Mesodermal cell (in vitro differentiated cells): ENCODE measurements around the gene ZNF230. TPM values are rescaled to one million over a fixed set of nuclear protein-coding genes. Genes with fewer than 3 reads are reported as not detected.
A peak's percentile ranks its signal among the peaks of the same experiment; 100 is the strongest.

Source experiments
- H3K27ac ChIP-seq: 2 replicates; pipeline ENCODE4 v1.7.0; 2013; ENCODE audit warnings: mild to moderate bottlenecking, low read depth, low read length, moderate library complexity; ENCODE audit not compliant: severe bottlenecking
- H3K36me3 ChIP-seq: 2 replicates; pipeline ENCODE4 v1.7.1; 2013; ENCODE audit warnings: mild to moderate bottlenecking, low read length, moderate library complexity; ENCODE audit not compliant: control insufficient read depth, insufficient read depth
- H3K4me1 ChIP-seq: one replicate; pipeline ENCODE4 v1.7.1; 2013; ENCODE audit warnings: mild to moderate bottlenecking, low read length; ENCODE audit not compliant: insufficient read depth, control insufficient read depth, poor library complexity, severe bottlenecking
- H3K4me3 ChIP-seq: 2 replicates; pipeline ENCODE4 v1.7.0; 2013; ENCODE audit warnings: low read length, control low read depth, mild to moderate bottlenecking; ENCODE audit not compliant: insufficient read depth, poor library complexity, severe bottlenecking; ENCODE audit errors: extremely low read depth
- H3K9me3 ChIP-seq: 2 replicates; pipeline ENCODE4 v1.7.1; 2013; ENCODE audit warnings: mild to moderate bottlenecking, low read length, moderate library complexity; ENCODE audit not compliant: control insufficient read depth
- WGBS, 2 experiments: methylation state at CpG; one replicate each; pipeline ENCODE4 v1.1.5; 2013; ENCODE audit warnings: missing lambda C conversion rate in 2 of 2; ENCODE audit not compliant: insufficient coverage in 2 of 2; 5-methylcytosine and 5-hydroxymethylcytosine counted together
- polyA plus RNA-seq, 2 experiments: library from polyadenylated mRNA; stranded (reverse); fragments of 50-300 nt; gene quantifications; one replicate each; pipeline ENCODE4 v1.2.3, GENCODE V29; 2013

ZNF230 gene
- 2.7 TPM for polyA plus RNA-seq (2013, experiment 1 of 2)
- polyA plus RNA-seq (2013, experiment 2 of 2) = 2.9 TPM

DNA sequence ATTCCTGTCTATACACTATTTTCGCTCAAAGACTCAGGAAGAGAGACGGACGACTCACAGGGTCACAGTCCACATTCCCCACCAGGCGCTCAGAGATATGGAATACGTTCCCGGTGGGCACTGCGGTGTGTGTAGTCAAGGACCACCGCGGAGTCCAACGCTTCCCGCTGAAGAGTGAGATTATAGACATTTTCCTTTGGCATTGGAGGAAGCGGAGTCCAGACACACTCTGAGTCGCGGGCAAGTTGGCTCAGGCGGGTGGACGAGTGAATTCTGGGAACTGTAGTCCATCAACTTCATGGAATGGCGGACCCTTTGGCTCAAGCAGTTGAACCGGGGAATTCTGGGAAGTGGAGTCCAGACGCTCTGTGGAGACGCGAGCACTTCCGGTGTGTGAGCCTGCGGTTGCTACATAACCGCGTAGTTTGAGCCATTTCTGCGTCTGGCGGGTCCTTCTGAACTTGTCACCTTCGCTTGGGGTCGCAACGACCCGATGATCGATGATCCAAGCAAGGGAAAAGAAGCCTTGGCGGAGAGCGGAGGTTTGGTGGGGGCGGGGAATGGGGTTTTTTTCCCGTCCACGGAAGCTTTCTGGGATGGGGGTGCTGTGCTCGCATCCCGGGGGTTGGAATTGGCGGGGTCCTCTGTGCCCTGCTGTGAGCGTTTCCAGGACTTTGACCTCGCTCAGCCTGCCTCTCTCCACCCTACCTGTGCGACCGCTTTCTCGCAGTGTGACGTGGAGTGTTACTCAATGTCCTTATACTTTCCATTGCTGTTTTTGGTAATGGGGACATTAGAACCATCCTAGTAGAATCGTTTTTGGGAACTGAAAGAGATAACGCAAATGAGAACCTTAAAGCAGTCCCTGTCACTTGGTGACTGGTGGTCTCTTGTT, at the start of gene ZNF230:
Gene ZNF230 (plus strand): TSS at position 392 of the 895 bp plus-strand sequence. CDS start 4,122 bp downstream, outside the sequence.
- WGBS, 2 experiments = 0 to 4% methylated on average over 31 to 35 of the region's 48 CpGs
- Histone ChIP-seq H3K27ac (peak within 1 kb of the TSS; percentile 51), H3K4me1 (peaks cover 2% of the 10 kb centered on the region), H3K36me3 (peaks cover 13% of the 10 kb centered on the region), H3K9me3 (no peaks in the 10 kb centered on the region), H3K4me3 (peak within 1 kb of the TSS; percentile 80)

DNA sequence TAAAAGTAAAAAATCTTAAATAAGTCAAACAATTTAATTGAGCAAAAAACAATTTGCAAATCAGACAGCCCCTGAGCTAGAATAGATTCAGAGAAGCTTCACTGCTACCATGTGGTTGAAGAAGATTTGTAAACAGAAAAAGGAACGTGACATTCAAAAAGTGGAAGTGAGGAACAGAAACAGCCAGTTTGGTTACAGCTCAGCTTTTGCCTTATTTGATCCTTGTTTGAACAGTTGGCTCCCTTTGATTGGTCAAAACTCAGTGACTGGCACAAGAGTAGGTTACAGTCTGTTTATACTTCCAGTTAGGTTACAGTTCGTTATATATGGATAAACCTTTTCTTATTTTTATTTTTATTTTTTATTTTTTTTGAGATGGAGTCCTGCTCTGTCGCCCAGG, 45.9 kb upstream of the ZNF230 start:
- no peaks in the 10 kb centered on the region for H3K4me1 ChIP-seq
- H3K27ac ChIP-seq = no peak overlapping the region
- H3K9me3 ChIP-seq = peaks cover 27% of the 10 kb centered on the region
- 92 to 100% methylated on average over 1 of the region's 3 CpGs for WGBS, 2 experiments
- H3K4me3 ChIP-seq = no peak overlapping the region
- peaks cover 10% of the 10 kb centered on the region for H3K36me3 ChIP-seq

DNA sequence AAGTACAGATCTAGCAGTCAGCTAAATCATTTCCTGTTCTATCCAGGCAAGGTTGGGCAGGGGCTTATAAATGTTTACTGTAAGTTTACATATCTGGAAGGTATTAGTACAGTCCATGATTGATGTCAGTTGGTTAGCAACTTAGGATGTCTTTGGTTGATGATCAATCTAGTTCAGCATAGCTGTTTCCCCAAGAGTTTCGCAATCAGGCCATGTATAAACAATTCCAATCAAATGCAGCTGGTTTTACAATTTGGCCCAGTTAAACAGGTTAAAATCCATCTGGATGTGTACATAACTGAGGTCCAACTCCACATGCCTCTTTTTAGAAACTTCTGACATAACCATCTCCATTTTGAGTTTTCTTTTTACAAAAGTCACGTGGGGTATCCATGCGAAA, 44.9 kb upstream of the ZNF230 start:
- 84 to 100% methylated on average over 3 of the region's 3 CpGs for WGBS, 2 experiments

DNA sequence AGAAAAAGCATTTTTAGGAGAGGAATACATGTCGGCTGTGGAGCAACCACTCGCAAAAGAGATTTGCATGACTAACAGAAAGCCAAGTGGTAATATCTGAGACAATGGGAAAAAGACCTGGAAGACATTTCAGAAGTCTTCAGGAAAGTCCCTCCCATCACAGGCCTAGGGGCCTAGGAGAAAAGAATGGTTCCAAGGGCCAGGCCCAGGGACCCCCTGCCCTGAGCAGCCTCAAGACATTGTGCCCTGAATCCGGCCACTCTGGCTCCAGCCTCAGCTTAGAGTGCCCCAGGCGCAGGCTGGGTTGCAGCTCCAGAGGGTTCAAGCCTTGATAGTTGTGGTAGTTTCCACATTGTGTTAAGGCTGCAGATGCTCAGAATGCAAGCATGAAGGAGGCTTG, 42.3 kb upstream of the ZNF230 start:
- H3K9me3 ChIP-seq = peaks cover 54% of the 10 kb centered on the region
- H3K4me1 ChIP-seq = no peaks in the 10 kb centered on the region
- no peak overlapping the region for H3K4me3 ChIP-seq
- no peak overlapping the region for H3K27ac ChIP-seq
- 71 to 72% methylated on average over 4 of the region's 4 CpGs for WGBS, 2 experiments
- peaks cover 25% of the 10 kb centered on the region for H3K36me3 ChIP-seq

More for the DNA sequence above, 44.9 kb upstream of the ZNF230 start:
- Histone ChIP-seq H3K4me3 (no peak overlapping the region), H3K4me1 (no peaks in the 10 kb centered on the region), H3K36me3 (peaks cover 13% of the 10 kb centered on the region), H3K9me3 (peaks cover 35% of the 10 kb centered on the region), H3K27ac (no peak overlapping the region)

DNA sequence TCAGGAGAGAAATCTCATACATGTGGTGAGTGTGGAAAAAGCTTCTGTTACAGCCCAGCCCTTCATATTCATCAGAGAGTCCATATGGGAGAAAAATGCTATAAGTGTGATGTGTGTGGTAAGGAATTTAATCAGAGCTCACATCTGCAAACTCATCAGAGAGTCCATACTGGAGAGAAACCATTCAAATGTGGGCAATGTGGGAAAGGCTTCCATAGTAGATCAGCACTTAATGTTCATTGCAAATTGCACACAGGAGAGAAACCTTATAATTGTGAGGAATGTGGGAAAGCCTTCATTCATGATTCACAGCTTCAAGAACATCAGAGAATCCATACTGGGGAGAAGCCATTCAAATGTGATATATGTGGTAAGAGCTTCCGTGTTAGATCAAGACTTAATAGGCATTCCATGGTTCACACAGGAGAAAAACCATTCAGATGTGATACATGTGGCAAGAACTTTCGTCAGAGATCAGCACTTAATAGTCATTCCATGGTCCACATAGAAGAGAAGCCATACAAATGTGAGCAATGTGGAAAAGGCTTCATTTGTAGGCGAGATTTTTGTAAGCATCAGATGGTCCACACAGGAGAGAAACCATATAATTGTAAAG, 36.6 kb upstream of the ZNF230 start:
- WGBS, 2 experiments = 93 to 100% methylated on average over 2 to 3 of the region's 3 CpGs
- H3K9me3 ChIP-seq = peaks cover 80% of the 10 kb centered on the region
- H3K36me3 ChIP-seq = peaks cover 78% of the 10 kb centered on the region

DNA sequence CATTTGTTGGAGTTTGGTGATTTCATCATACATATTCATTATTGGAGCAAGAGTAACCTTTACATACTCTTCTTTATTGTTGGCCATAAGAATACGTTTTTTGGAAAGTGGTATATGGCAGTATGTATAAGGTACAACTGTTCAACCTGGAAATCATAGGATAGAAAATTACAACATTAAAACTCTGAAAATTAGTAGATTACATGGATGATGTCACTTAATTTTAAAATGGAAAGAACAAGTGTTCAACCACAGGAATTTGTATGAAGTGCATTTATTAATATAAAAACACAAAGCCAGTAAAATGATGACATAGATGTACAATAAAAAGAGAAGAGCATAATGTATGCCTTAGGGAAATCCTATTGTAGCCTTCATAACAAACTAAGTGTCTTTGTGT, 26.0 kb upstream of the ZNF230 start:
- WGBS, 2 experiments = no CpG with 5 or more reads among the region's 1 CpG
- H3K4me1 ChIP-seq = no peaks in the 10 kb centered on the region
- no peaks in the 10 kb centered on the region for H3K36me3 ChIP-seq
- H3K27ac ChIP-seq = no peak overlapping the region
- peaks cover 28% of the 10 kb centered on the region for H3K9me3 ChIP-seq
- no peak overlapping the region for H3K4me3 ChIP-seq

More for the DNA sequence above, 36.6 kb upstream of the ZNF230 start:
- no peaks in the 10 kb centered on the region for H3K4me1 ChIP-seq
- H3K27ac ChIP-seq = no peak overlapping the region
- H3K4me3 ChIP-seq = no peak overlapping the region

DNA sequence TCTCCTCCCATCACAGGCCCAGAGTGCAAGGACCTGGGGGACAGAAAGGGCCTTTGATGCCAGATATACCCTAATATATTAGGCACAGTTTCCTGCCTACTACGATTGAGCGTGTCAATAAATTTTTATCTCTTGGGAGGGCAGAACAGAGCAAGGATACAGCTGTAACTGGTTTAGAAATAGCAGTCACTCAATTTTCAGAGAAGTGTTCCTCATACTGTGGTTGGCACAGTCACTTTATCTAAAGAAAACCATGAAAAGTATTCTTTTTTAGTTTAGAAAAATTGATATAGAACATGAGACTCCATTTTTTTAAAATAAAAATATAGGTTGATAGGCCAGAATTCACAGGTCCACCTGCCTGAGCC, 19.2 kb upstream of the ZNF230 start:
- Histone ChIP-seq H3K4me3 (peak overlapping the region; percentile 59), H3K36me3 (no peaks in the 10 kb centered on the region), H3K27ac (no peak overlapping the region), H3K4me1 (no peaks in the 10 kb centered on the region), H3K9me3 (no peaks in the 10 kb centered on the region)
- 86 to 100% methylated on average over 2 of the region's 2 CpGs for WGBS, 2 experiments

DNA sequence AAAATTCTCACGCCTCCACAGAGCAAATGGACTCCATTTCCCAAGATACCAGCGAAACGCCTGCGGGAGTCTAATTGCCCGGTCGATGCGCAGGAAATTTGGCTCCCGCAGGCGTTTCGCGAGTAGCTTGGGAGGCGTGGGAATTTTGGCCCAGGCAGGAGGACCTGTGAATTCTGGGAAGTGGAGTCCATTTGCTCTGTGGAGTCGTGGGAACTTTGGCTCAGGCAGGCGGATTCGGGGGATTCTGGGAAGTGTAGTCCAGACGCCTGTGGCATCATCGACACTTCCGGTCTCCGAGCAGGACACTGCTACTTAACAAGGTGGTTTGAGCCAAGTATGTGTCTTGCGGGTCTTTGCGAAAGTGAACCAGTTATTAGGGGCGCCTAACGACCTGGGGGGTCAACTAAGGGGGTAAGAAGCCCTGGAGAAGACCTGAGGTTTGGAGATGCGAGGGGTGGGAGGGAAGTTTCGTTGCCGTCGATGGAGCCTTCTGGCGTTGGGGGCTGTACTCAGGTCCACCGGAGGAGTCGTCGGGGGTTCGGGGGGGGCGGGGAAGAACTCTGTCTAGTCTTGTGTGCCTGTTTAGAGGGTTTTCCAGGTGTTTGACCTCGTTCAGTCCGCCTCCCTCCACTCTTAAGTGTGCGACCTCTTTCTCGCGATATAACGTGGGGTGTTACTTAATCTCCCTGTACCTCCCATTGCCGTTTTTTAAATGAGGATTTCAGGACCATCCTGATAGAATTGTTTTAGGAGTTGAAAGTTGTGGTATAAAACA, 18.7 kb upstream of the ZNF230 start, which contains the start of gene ZNF155:
Gene ZNF155 (plus strand): TSS at position 277 of the 775 bp plus-strand sequence. CDS start 4,356 bp downstream, outside the sequence.
- Histone ChIP-seq H3K27ac (no peak within 1 kb of the TSS), H3K9me3 (no peaks in the 10 kb centered on the region), H3K4me1 (no peaks in the 10 kb centered on the region), H3K4me3 (peak within 1 kb of the TSS; percentile 59), H3K36me3 (peaks cover 3% of the 10 kb centered on the region)
- WGBS, 2 experiments = 0% methylated on average over 24 to 25 of the region's 40 CpGs

DNA sequence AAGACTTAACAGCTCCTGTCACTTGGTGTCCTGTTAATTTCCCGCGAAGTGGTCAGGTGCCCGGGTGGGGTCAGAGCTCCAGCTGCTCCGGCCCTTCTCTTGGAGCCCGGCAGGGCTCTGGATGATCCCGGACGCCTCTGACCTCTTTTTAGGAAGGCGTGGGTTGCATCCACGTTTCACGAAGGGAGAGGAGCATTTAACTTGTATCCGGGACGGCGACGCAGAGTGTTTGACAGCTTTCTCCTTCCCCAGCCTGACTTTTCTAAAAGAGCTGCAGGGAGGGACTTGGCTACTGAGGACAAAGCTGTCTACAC, 18.1 kb upstream of the ZNF230 start:
- 16 to 18% methylated on average over 9 of the region's 14 CpGs for WGBS, 2 experiments
- Histone ChIP-seq H3K4me3 (peak overlapping the region; percentile 59), H3K27ac (no peak overlapping the region)

DNA sequence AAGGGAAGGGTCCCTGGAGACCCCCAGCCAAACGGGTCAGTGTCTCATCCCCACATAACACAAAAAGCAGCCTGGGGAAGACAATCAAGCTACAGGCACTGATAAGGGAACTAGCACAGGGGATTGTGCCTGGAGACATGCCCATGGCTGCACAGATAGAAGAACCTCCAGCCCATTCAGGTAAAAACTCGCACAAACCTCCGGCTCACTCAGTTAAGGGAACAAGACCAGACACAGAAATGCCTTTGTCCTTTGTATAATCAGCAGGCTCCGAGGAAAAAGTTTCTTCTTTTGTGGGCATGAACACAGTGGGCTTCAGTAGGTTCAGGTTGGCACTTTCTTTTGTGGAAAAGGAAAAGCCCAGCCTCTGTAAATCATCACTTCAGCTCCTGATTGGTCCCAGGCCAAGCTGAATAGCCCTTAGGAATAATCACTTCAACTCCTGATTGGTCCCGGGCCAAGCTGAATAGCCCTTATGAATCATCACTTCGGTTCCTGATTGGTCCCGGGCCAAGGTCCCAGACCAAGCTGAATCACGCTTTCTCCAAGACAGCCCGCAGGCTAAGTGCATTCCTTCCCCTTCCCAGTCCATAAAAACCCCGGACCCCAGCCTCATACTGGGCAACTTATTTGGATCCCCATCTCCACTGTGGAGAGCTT, 5.0 kb upstream of the ZNF230 start:
- 82 to 95% methylated on average over 7 to 9 of the region's 10 CpGs for WGBS, 2 experiments
- no peaks in the 10 kb centered on the region for H3K9me3 ChIP-seq
- H3K27ac ChIP-seq = no peak overlapping the region
- H3K4me3 ChIP-seq = no peak overlapping the region
- peaks cover 51% of the 10 kb centered on the region for H3K36me3 ChIP-seq
- H3K4me1 ChIP-seq = no peaks in the 10 kb centered on the region

More for the DNA sequence above, 18.1 kb upstream of the ZNF230 start:
- no peaks in the 10 kb centered on the region for H3K9me3 ChIP-seq
- H3K36me3 ChIP-seq = peaks cover 8% of the 10 kb centered on the region
- no peaks in the 10 kb centered on the region for H3K4me1 ChIP-seq
